Common myeloid progenitor, CD34-positive (primary cell): Measurements from ENCODE around the gene SPACA7.

Experiments
- CTCF ChIA-PET: fragments of 350-600 bp; sonication (Branson Sonifier 250); formaldehyde crosslinking; loops from one replicate; lab custom pipeline; 2021; ENCODE audit warnings: antibody characterized with exemption; lab: Charles Lee
- POLR2A ChIA-PET: fragments of 350-600 bp; sonication (Branson Sonifier 250); formaldehyde crosslinking; loops from one replicate; lab custom pipeline; 2021; ENCODE audit warnings: antibody characterized with exemption; lab: Charles Lee
- DNase-seq, 3 donors: peaks; one replicate each; pipeline versions ENCODE4 v3.0.0 to v3.0.0-alpha.2; 2013
- H3K27ac ChIP-seq, 2 experiments: 1 replicate in 1 of 2; 2 replicates in 1 of 2; pipeline ENCODE4 v1.7.0; 2013; ENCODE audit warnings: inconsistent platforms in 2 of 2, low read length in 2 of 2, mild to moderate bottlenecking in 2 of 2, low read depth in 1 of 2, moderate library complexity in 1 of 2; ENCODE audit not compliant: severe bottlenecking in 2 of 2, insufficient read depth in 1 of 2, poor library complexity in 1 of 2
- H3K27me3 ChIP-seq, 5 experiments: replicated peaks in 2 of 5; 1 replicate in 3 of 5; 2 replicates in 2 of 5; pipeline versions ENCODE4 v1.6.1 to v1.7.0; 2013; ENCODE audit warnings: low read length in 4 of 5, mild to moderate bottlenecking in 2 of 5, moderate library complexity in 2 of 5, inconsistent platforms in 1 of 5; ENCODE audit not compliant: insufficient read depth in 5 of 5, control insufficient read depth in 4 of 5
- H3K36me3 ChIP-seq, 4 experiments: 1 replicate in 2 of 4; 2 replicates in 2 of 4; pipeline versions ENCODE4 v1.6.1 to v1.7.0; 2013; ENCODE audit warnings: low read length in 3 of 4, control low read depth in 1 of 4, mild to moderate bottlenecking in 1 of 4; ENCODE audit not compliant: control insufficient read depth in 4 of 4, insufficient read depth in 4 of 4
- H3K4me1 ChIP-seq, 4 experiments: 1 replicate in 3 of 4; 2 replicates in 1 of 4; pipeline versions ENCODE4 v1.6.1 to v1.7.1; 2013; ENCODE audit warnings: low read length in 3 of 4, mild to moderate bottlenecking in 3 of 4, control low read depth in 1 of 4, inconsistent platforms in 1 of 4, moderate library complexity in 1 of 4; ENCODE audit not compliant: control insufficient read depth in 4 of 4, insufficient read depth in 4 of 4; ENCODE audit errors: control extremely low read depth in 1 of 4
- H3K4me3 ChIP-seq, 7 experiments: 1 replicate in 4 of 7; 2 replicates in 3 of 7; pipeline versions ENCODE4 v1.5.1 to v1.7.0; 2013; ENCODE audit warnings: mild to moderate bottlenecking in 7 of 7, low read length in 6 of 7, moderate library complexity in 6 of 7, inconsistent platforms in 2 of 7, low read depth in 2 of 7, control low read depth in 1 of 7; ENCODE audit not compliant: insufficient read depth in 4 of 7, control insufficient read depth in 1 of 7; ENCODE audit errors: extremely low read depth in 1 of 7
- H3K9me3 ChIP-seq, 5 experiments: 1 replicate in 4 of 5; 2 replicates in 1 of 5; pipeline versions ENCODE4 v1.6.1 to v1.7.1; 2013; ENCODE audit warnings: low read length in 4 of 5, mild to moderate bottlenecking in 2 of 5, inconsistent platforms in 1 of 5, low read depth in 1 of 5, moderate library complexity in 1 of 5; ENCODE audit not compliant: control insufficient read depth in 4 of 5, insufficient read depth in 2 of 5; ENCODE audit errors: control extremely low read depth in 1 of 5
- WGBS: methylation state at CpG from one replicate; pipeline ENCODE4 v1.1.5; 2013; ENCODE audit not compliant: insufficient coverage; 5-methylcytosine and 5-hydroxymethylcytosine counted together

SPACA7 gene

DNA sequence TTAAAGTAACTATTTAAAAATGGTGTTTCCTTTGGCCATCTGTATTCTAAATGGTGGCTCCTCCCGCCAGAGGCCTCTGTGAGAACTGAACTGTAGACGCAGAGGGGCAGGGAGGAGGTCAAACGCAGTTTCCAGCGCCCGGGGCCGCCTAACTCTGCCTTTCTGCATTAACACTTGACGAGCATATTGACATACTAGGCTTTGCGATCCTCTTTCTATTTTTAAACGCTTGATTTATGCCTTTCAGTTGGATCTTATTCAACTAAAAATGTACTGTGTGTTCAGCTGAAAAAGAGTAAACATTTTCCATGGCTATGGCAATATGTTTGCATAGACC is 74.7 kb downstream of the SPACA7 start:
- Histone ChIP-seq H3K36me3 (no peaks in the 10 kb centered on the region), H3K27me3 (peaks cover 0 to 44% (median 2%) of the 10 kb centered on the region in 5 experiments), H3K9me3 (no peaks in the 10 kb centered on the region), H3K4me1 (no peaks in the 10 kb centered on the region), H3K4me3 (no peak overlapping the region), H3K27ac (no peak overlapping the region)
- 65% methylated on average over 6 of the region's 9 CpGs for WGBS
- ChIA-PET CTCF (no interaction called here), POLR2A (no interaction called here)
- DNase-seq, result no peak

DNA sequence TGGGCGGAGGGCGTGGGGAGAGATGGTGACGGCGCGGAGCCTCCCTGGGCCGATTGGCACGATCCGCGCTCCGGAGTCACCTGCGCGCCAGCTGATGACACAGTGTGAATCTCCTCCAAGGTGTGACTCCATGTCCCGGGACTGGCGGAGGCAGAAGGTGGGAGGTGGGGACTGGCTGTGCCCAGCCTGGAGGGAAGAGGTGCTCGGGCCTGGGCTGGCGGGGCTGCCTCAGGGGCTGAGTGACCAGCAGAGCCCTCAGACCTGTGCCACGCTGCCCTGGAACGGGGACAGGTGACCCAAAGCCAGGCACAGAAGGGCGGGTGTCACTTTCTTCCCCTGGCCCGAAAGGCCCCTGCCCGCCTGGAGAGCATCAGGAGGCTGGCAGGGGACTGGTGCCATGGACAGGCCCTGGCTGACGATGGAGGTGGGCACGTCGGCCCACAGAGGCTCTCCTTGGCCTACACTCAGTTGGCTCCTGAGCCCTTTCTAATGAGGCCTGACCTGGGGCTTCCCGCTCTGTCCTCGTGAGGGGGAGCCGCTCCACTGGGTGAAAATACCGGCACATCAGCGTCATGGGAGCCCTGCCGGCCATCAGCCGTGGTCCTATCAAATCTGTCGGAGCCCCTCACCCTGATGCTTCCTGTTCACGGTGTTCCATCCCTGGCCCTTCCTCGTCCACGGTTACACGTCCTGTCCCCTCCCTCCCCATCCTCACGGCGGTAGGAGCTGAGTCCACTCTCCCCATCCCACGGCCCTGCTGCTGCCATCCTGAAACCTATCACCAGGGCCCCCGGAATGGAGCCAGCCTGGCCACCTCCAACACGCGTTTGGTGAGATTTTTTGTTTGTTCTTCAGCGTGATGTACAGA is 75.6 kb downstream of the SPACA7 start:
- Histone ChIP-seq H3K36me3 (no peaks in the 10 kb centered on the region), H3K27ac (no peak overlapping the region), H3K4me1 (no peaks in the 10 kb centered on the region), H3K4me3 (no peak overlapping the region), H3K9me3 (no peaks in the 10 kb centered on the region), H3K27me3 (peaks cover 0 to 44% (median 2%) of the 10 kb centered on the region in 5 experiments)
- no peak for DNase-seq
- 87% methylated on average over 39 of the region's 43 CpGs for WGBS
- ChIA-PET CTCF (no interaction called here), POLR2A (no interaction called here)

DNA sequence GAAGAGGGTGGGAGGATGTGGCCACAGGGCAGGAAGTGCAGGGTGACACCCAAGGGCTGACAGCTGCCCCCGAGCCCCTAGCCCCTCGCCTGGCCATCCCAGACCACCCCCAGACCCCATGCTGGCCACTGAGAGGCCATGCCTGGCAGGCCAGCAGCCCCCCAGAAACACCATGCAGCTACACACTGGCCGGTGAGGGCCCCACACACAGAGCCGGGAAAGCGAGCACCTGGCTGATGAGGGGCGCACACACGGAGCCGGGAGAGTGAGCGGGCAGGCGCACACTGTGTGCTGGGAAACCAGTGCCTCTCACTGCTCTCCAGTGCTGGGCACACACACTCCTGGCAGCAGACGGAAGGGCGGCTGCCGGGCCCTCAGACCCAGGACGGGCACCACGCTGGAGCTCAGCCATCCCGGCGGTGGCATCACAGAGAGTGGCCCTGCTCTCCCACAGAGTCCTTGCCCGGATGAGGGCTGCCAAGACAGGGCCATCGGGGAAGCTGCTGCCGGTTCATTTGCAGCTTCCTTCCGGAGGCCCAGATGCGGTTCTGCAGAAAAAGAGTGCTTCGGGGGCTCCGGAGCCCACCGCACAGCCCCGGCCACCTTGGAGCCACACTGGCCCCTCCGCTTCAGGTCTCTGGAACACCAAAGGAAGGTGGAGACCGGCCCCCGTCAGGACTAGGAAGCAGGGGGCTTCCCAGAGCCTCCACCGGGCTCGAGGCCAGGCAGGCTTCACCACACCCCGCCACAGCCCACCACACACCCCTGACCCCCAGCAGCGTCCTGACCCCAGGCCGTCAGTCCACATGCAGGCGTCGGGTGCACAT is 76.4 kb downstream of the SPACA7 start:
- no peaks in the 10 kb centered on the region for H3K9me3 ChIP-seq
- no peak overlapping the region for H3K27ac ChIP-seq
- WGBS, result 84% methylated on average over 34 of the region's 36 CpGs
- ChIA-PET POLR2A (no interaction called here), CTCF (interaction anchor here (2.9 kb wide), 1 partner anchor 9 kb away, joined by 11 read pairs; no protein-coding TSS in a partner anchor)
- DNase-seq, result no peak
- H3K4me1 ChIP-seq, result no peaks in the 10 kb centered on the region
- no peak overlapping the region for H3K4me3 ChIP-seq
- H3K36me3 ChIP-seq, result no peaks in the 10 kb centered on the region
- peaks cover 0 to 44% (median 2%) of the 10 kb centered on the region in 5 experiments for H3K27me3 ChIP-seq

DNA sequence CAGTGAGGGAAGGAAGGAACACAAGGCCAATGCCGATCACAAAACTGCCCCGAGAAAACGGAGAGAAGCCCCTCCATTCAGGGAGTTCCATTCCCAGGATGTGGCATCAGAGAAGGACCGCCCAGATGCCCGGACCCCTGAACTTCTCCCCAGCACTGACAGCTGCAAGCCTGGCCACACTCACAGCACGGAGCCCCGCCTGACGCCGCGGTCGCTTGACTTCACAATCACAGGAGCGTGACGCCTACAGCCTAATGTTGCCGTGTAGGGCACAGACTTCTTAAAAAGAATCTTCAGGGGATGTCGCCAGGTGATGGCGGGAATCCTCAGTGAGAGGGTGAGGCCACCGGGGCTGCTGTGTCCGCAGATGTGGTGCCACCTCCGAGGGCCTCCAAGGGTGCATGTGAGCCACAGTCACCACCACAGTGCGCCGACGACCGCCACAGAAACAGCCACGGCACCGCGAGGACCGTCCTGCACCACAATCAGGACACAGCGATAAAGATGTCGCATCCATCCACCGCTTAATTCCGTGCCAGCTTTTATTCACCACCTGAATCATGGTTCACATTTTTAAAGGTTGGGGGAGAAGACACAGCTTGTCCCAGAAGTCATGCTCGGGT is 77.2 kb downstream of the SPACA7 start:
- H3K27me3 ChIP-seq, result peaks cover 0 to 44% (median 2%) of the 10 kb centered on the region in 5 experiments
- no peak for DNase-seq
- no peaks in the 10 kb centered on the region for H3K4me1 ChIP-seq
- ChIA-PET CTCF (interaction anchor here (0.8 to 2.9 kb wide), 2 partner anchors 10 kb away, joined by 3 to 11 read pairs; no protein-coding TSS in a partner anchor), POLR2A (no interaction called here)
- WGBS, result 95% methylated on average over 32 of the region's 32 CpGs
- H3K27ac ChIP-seq, result no peak overlapping the region
- H3K9me3 ChIP-seq, result no peaks in the 10 kb centered on the region
- H3K36me3 ChIP-seq, result no peaks in the 10 kb centered on the region
- no peak overlapping the region for H3K4me3 ChIP-seq

DNA sequence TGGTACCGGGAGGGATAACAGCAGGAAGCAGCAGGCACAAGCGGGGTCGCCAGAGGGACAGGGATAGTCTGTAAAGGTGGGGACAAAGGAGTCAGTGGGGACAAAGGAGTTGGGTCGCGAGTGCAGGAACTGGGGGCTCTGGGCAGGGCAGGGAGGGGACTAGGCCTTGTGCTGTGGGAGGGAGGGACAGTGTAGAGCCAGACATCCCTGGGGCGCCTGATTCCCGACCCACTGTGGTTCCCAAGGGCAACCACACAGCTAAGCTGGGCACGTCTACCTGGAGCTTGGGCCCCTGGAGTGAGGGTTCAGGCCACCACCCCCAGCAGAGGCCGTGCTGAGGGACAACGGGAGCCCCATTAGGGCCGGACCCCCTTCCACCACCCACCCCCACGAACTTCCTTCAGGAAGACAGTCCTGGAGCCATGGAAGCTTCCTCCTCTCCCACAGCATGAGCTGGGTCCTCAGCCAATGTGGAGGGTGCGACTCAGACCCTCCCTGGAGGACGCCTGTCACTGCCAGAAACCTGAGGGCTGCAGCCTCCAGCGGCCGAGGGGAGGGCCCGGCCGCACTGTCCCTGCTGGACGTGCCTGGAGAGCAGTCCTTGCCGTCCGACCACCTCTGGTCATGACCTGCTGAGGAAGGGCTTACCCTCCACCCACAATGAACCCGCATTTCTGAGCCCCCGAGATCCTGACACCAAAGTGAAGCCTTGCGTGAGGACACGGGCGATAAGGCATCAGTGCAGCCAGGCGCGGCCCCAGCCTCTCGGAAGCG is 77.9 kb downstream of the SPACA7 start:
- Histone ChIP-seq H3K4me3 (no peak overlapping the region), H3K4me1 (no peaks in the 10 kb centered on the region), H3K27me3 (peaks cover 0 to 44% (median 2%) of the 10 kb centered on the region in 5 experiments), H3K27ac (no peak overlapping the region), H3K36me3 (no peaks in the 10 kb centered on the region), H3K9me3 (peaks cover 0 to 4% (median 0%) of the 10 kb centered on the region in 5 experiments)
- CTCF ChIA-PET, result interaction anchor here (0.8 to 2.9 kb wide), 3 partner anchors 8 to 11 kb away, joined by 3 to 11 read pairs (median 3); no protein-coding TSS in a partner anchor
- POLR2A ChIA-PET, result no interaction called here
- WGBS, result 86% methylated on average over 21 of the region's 30 CpGs
- DNase-seq, result no peak

DNA sequence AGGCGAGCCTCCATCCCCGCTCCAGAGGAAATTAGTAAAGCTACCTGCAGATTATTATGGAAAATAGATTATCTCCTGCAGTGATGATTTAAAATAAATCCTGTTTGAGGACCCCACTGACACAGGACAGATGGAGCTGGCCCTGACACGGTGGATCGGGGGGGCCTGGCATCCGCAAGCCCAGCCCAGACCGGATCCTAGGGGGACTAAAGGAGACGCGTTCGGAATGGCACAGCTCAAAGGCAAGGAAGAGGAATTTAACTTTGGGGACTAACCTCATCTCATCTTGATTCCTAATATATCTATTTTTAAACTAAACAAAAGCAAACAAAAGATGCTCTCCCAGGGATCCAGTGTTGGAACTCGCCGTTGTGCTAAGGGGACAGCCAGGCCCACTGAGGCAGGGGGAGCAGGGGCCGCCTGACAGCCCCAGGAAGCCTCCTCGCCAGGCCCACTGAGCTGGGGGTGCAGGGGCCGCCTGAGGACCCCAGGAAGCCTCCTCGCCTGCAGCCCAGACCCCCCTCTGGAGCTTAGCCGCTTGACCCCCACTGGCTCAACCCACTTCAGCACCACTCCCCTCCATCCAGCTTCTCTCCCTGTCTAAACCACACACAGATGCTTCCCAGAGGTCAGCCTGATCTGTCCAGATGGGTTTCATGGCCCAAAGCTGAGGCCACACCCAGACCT is 78.6 kb downstream of the SPACA7 start:
- WGBS, result 96% methylated on average over 7 of the region's 16 CpGs
- no peak for DNase-seq
- H3K4me1 ChIP-seq, result no peaks in the 10 kb centered on the region
- H3K4me3 ChIP-seq, result no peak overlapping the region
- ChIA-PET CTCF (interaction anchor here (1.6 to 2.9 kb wide), 2 partner anchors 9 to 11 kb away, joined by 3 to 11 read pairs; no protein-coding TSS in a partner anchor), POLR2A (no interaction called here)
- peaks cover 0 to 44% (median 2%) of the 10 kb centered on the region in 5 experiments for H3K27me3 ChIP-seq
- H3K27ac ChIP-seq, result no peak overlapping the region
- peaks cover 0 to 6% (median 0%) of the 10 kb centered on the region in 5 experiments for H3K9me3 ChIP-seq
- no peaks in the 10 kb centered on the region for H3K36me3 ChIP-seq
